ENCODE results near the gene UGDH. TPM values are rescaled to one million over a fixed set of nuclear protein-coding genes. Genes with fewer than 3 reads are reported as not detected.

The UGDH gene
- total RNA-seq, 2 donors from 2014 or later: 21.8 to 39.5 TPM

- Mint-ChIP-seq H3K36me3 (no peaks in the 10 kb centered on the region), H3K4me3 (no peak overlapping the region), H3K27me3 (no peaks in the 10 kb centered on the region), H3K4me1 (ENCODE audit: low read depth in 2 of 2) (no peaks in the 10 kb centered on the region), H3K9me3 (no peaks in the 10 kb centered on the region), H3K27ac (no peak overlapping the region)
- ATAC-seq (no peak), DNase-seq (ENCODE audit: low spot score) (no peak)
Measured at GRCh38 chr4:39497909-39498726, 29.1 kb downstream of the UGDH start.

GRCh38 chr4:39495446-39496213, 31.6 kb downstream of the UGDH start:
- ATAC-seq (no peak), DNase-seq (ENCODE audit: low spot score) (no peak)
- Mint-ChIP-seq H3K4me1 (ENCODE audit: low read depth in 2 of 2) (no peaks in the 10 kb centered on the region), H3K9me3 (no peaks in the 10 kb centered on the region), H3K27ac (no peak overlapping the region), H3K4me3 (no peak overlapping the region), H3K27me3 (no peaks in the 10 kb centered on the region), H3K36me3 (no peaks in the 10 kb centered on the region)

- Mint-ChIP-seq H3K27me3 (no peaks in the 10 kb centered on the region), H3K4me1 (ENCODE audit: low read depth in 2 of 2) (no peaks in the 10 kb centered on the region), H3K9me3 (no peaks in the 10 kb centered on the region), H3K36me3 (no peaks in the 10 kb centered on the region), H3K27ac (no peak overlapping the region), H3K4me3 (no peak overlapping the region)
- no peak for ATAC-seq
- no peak for DNase-seq (ENCODE audit: low spot score)
Measured at GRCh38 chr4:39494354-39494753, 32.9 kb downstream of the UGDH start.

- peaks cover 0 to 3% of the 10 kb centered on the region in 2 donors for H3K27me3 Mint-ChIP-seq
- no peak overlapping the region for H3K4me3 Mint-ChIP-seq
- H3K9me3 Mint-ChIP-seq: no peaks in the 10 kb centered on the region
- no peak overlapping the region for H3K27ac Mint-ChIP-seq
- DNase-seq (ENCODE audit: low spot score) (no peak), ATAC-seq (no peak)
- no peaks in the 10 kb centered on the region for H3K36me3 Mint-ChIP-seq
- no peaks in the 10 kb centered on the region for H3K4me1 Mint-ChIP-seq (ENCODE audit: low read depth in 2 of 2)
Measured at GRCh38 chr4:39490322-39490721, 36.9 kb downstream of the UGDH start.

- no peaks in the 10 kb centered on the region for H3K4me1 Mint-ChIP-seq (ENCODE audit: low read depth in 2 of 2)
- DNase-seq (ENCODE audit: low spot score) (no peak), ATAC-seq (no peak)
- no peaks in the 10 kb centered on the region for H3K9me3 Mint-ChIP-seq
- no peak overlapping the region for H3K4me3 Mint-ChIP-seq
- no peak overlapping the region for H3K27ac Mint-ChIP-seq
- H3K27me3 Mint-ChIP-seq: peaks cover 0 to 3% of the 10 kb centered on the region in 2 donors
- no peaks in the 10 kb centered on the region for H3K36me3 Mint-ChIP-seq
Measured at GRCh38 chr4:39486221-39486804, 40.9 kb downstream of the UGDH start.

- no peaks in the 10 kb centered on the region for H3K4me1 Mint-ChIP-seq (ENCODE audit: low read depth in 2 of 2)
- H3K4me3 Mint-ChIP-seq: no peak overlapping the region
- no peaks in the 10 kb centered on the region for H3K36me3 Mint-ChIP-seq
- no peak for DNase-seq (ENCODE audit: low spot score)
- peaks cover 0 to 3% of the 10 kb centered on the region in 2 donors for H3K27me3 Mint-ChIP-seq
- H3K27ac Mint-ChIP-seq: no peak overlapping the region
- no peak for ATAC-seq
- no peaks in the 10 kb centered on the region for H3K9me3 Mint-ChIP-seq
Measured at GRCh38 chr4:39484582-39485272, 42.5 kb downstream of the UGDH start.

- ATAC-seq: no peak
- Mint-ChIP-seq H3K4me1 (ENCODE audit: low read depth in 2 of 2) (no peaks in the 10 kb centered on the region), H3K27ac (no peak overlapping the region), H3K36me3 (peaks cover 4% of the 10 kb centered on the region), H3K9me3 (no peaks in the 10 kb centered on the region), H3K27me3 (peaks cover 0 to under 1% of the 10 kb centered on the region in 2 donors), H3K4me3 (no peak overlapping the region)
- DNase-seq (ENCODE audit: low spot score): no peak
Measured at GRCh38 chr4:39480902-39481695, 46.1 kb downstream of the UGDH start.

GRCh38 chr4:39480251-39480650, 47.0 kb downstream of the UGDH start:
- Mint-ChIP-seq H3K9me3 (no peaks in the 10 kb centered on the region), H3K27ac (no peak overlapping the region), H3K4me1 (ENCODE audit: low read depth in 2 of 2) (no peaks in the 10 kb centered on the region), H3K36me3 (peaks cover 7% of the 10 kb centered on the region), H3K4me3 (no peak overlapping the region), H3K27me3 (no peaks in the 10 kb centered on the region)
- DNase-seq (ENCODE audit: low spot score) (no peak), ATAC-seq (no peak)

- H3K27ac Mint-ChIP-seq: no peak overlapping the region
- H3K36me3 Mint-ChIP-seq: peaks cover 7% of the 10 kb centered on the region
- H3K4me3 Mint-ChIP-seq: no peak overlapping the region
- no peaks in the 10 kb centered on the region for H3K9me3 Mint-ChIP-seq
- H3K27me3 Mint-ChIP-seq: no peaks in the 10 kb centered on the region
- DNase-seq (ENCODE audit: low spot score): no peak
- H3K4me1 Mint-ChIP-seq (ENCODE audit: low read depth in 2 of 2): no peaks in the 10 kb centered on the region
- ATAC-seq: no peak
Measured at GRCh38 chr4:39476187-39476895, 50.9 kb downstream of the UGDH start.

- H3K27me3 Mint-ChIP-seq: no peaks in the 10 kb centered on the region
- no peaks in the 10 kb centered on the region for H3K9me3 Mint-ChIP-seq
- no peak for ATAC-seq
- no peaks in the 10 kb centered on the region for H3K4me1 Mint-ChIP-seq (ENCODE audit: low read depth in 2 of 2)
- H3K4me3 Mint-ChIP-seq: no peak overlapping the region
- DNase-seq (ENCODE audit: low spot score): no peak
- H3K27ac Mint-ChIP-seq: no peak overlapping the region
- peaks cover 7% of the 10 kb centered on the region for H3K36me3 Mint-ChIP-seq
Measured at GRCh38 chr4:39472396-39472795, 54.8 kb downstream of the UGDH start.

- H3K36me3 Mint-ChIP-seq: peaks cover 4% of the 10 kb centered on the region
- no peak overlapping the region for H3K4me3 Mint-ChIP-seq
- H3K4me1 Mint-ChIP-seq (ENCODE audit: low read depth in 2 of 2): no peaks in the 10 kb centered on the region
- no peaks in the 10 kb centered on the region for H3K27me3 Mint-ChIP-seq
- H3K9me3 Mint-ChIP-seq: no peaks in the 10 kb centered on the region
- DNase-seq (ENCODE audit: low spot score) (no peak), ATAC-seq (no peak)
- H3K27ac Mint-ChIP-seq: no peak overlapping the region
Measured at GRCh38 chr4:39470402-39470801, 56.8 kb downstream of the UGDH start.

- ATAC-seq: peak in 1 of 2 donors; percentile 61
- no peaks in the 10 kb centered on the region for H3K4me1 Mint-ChIP-seq (ENCODE audit: low read depth in 2 of 2)
- no peaks in the 10 kb centered on the region for H3K9me3 Mint-ChIP-seq
- H3K27ac Mint-ChIP-seq: no peak overlapping the region
- peaks cover 9% of the 10 kb centered on the region for H3K36me3 Mint-ChIP-seq
- H3K4me3 Mint-ChIP-seq: no peak overlapping the region
- H3K27me3 Mint-ChIP-seq: no peaks in the 10 kb centered on the region
- DNase-seq (ENCODE audit: low spot score): no peak
Measured at GRCh38 chr4:39469429-39470077, 57.7 kb downstream of the UGDH start.

All from natural killer cell treated with Interleukin-12 subunit alpha and Interleukin-12 subunit beta and Interleukin-15 and Interleukin-18, amount 100 ng/mL, for 72 hours (primary cell).